ENCODE data around the gene CAGE1. TPM values are rescaled to one million over a fixed set of nuclear protein-coding genes. Genes with fewer than 3 reads are reported as not detected.

Gene CAGE1
- total RNA-seq, 1 donor from 2014 or later: not detected

GRCh38 chr6:7307533-7307932 lies 82.0 kb downstream of the CAGE1 start:
- TF ChIP-seq POLR2A (IDR thresholded peaks at IDR 0.05): no peak
- no peak for TF ChIP-seq POLR2AphosphoS5 (IDR thresholded peaks at IDR 0.05; ENCODE audit: insufficient read depth in 1 of 2, low read depth in 1 of 2)
- TF ChIP-seq, protein P1, sequence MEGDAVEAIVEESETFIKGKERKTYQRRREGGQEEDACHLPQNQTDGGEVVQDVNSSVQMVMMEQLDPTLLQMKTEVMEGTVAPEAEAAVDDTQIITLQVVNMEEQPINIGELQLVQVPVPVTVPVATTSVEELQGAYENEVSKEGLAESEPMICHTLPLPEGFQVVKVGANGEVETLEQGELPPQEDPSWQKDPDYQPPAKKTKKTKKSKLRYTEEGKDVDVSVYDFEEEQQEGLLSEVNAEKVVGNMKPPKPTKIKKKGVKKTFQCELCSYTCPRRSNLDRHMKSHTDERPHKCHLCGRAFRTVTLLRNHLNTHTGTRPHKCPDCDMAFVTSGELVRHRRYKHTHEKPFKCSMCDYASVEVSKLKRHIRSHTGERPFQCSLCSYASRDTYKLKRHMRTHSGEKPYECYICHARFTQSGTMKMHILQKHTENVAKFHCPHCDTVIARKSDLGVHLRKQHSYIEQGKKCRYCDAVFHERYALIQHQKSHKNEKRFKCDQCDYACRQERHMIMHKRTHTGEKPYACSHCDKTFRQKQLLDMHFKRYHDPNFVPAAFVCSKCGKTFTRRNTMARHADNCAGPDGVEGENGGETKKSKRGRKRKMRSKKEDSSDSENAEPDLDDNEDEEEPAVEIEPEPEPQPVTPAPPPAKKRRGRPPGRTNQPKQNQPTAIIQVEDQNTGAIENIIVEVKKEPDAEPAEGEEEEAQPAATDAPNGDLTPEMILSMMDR (IDR thresholded peaks at IDR 0.05): no peak
- peaks cover 0 to 59% of the 10 kb centered on the region in 2 donors for H3K36me3 ChIP-seq
- intact Hi-C loops (cut with DNase I): no loop called here
- peaks cover 50% of the 10 kb centered on the region for H3K4me1 ChIP-seq
- H3K4me3 ChIP-seq: no peak overlapping the region
- H3K27me3 ChIP-seq: no peaks in the 10 kb centered on the region
- no peaks in the 10 kb centered on the region for H3K9me3 ChIP-seq
- no peak overlapping the region for H3K27ac ChIP-seq
- DNase-seq (ENCODE audit: extremely low spot score in 2 of 2): no peak

- intact Hi-C loops (cut with DNase I): no loop called here
- Histone ChIP-seq H3K27me3 (no peaks in the 10 kb centered on the region), H3K36me3 (peaks cover 0 to 82% of the 10 kb centered on the region in 2 donors), H3K27ac (no peak overlapping the region), H3K4me1 (peaks cover 26% of the 10 kb centered on the region), H3K9me3 (no peaks in the 10 kb centered on the region), H3K4me3 (no peak overlapping the region)
- no peak for DNase-seq (ENCODE audit: extremely low spot score in 2 of 2)
- TF ChIP-seq POLR2AphosphoS5 (IDR thresholded peaks at IDR 0.05; ENCODE audit: insufficient read depth in 1 of 2, low read depth in 1 of 2) (no peak), POLR2A (IDR thresholded peaks at IDR 0.05) (no peak)
- TF ChIP-seq, protein P1 (IDR thresholded peaks at IDR 0.05): no peak
Measured at GRCh38 chr6:7304821-7305220, 84.7 kb downstream of the CAGE1 start.

GRCh38 chr6:7301702-7302101 lies 87.8 kb downstream of the CAGE1 start:
- peaks cover 0 to 80% of the 10 kb centered on the region in 2 donors for H3K36me3 ChIP-seq
- DNase-seq (ENCODE audit: extremely low spot score in 2 of 2): no peak

DNA sequence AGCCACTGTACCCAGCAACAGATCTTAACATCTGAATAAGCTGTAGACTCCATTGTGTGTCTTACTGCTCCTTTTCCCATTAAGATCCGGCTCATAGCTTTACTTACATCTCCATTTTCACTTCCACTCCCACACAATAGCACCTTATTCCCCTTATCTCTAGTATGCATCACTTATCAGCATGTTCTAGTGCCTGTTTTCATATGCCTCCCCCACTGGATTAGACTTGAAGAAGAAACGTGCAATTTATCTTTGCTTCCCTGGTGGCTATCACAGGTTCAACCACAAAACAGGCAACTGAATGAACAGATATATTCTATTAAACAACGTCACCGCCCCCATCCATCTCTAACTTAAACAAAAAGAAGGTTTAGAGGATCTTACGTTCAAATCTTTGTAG lies 88.6 kb downstream of the CAGE1 start:
- Histone ChIP-seq H3K9me3 (no peaks in the 10 kb centered on the region), H3K27ac (no peak overlapping the region), H3K27me3 (no peaks in the 10 kb centered on the region), H3K36me3 (peaks cover 0 to 84% of the 10 kb centered on the region in 2 donors), H3K4me3 (no peak overlapping the region), H3K4me1 (peaks cover 7% of the 10 kb centered on the region)
- intact Hi-C loops (cut with DNase I): no loop called here
- no peak for DNase-seq (ENCODE audit: extremely low spot score in 2 of 2)
- no peak for TF ChIP-seq POLR2AphosphoS5 (IDR thresholded peaks at IDR 0.05; ENCODE audit: insufficient read depth in 1 of 2, low read depth in 1 of 2)
- TF ChIP-seq, protein P1 (IDR thresholded peaks at IDR 0.05): no peak
- no peak for TF ChIP-seq POLR2A (IDR thresholded peaks at IDR 0.05)

More at GRCh38 chr6:7301702-7302101, 87.8 kb downstream of the CAGE1 start:
- Histone ChIP-seq H3K4me3 (no peak overlapping the region), H3K27ac (no peak overlapping the region), H3K4me1 (peaks cover 7% of the 10 kb centered on the region), H3K27me3 (no peaks in the 10 kb centered on the region), H3K9me3 (no peaks in the 10 kb centered on the region)
- TF ChIP-seq, protein P1 (IDR thresholded peaks at IDR 0.05): no peak
- no peak for TF ChIP-seq POLR2AphosphoS5 (IDR thresholded peaks at IDR 0.05; ENCODE audit: insufficient read depth in 1 of 2, low read depth in 1 of 2)
- TF ChIP-seq POLR2A (IDR thresholded peaks at IDR 0.05): no peak
- intact Hi-C loops (cut with DNase I): no loop called here

DNA sequence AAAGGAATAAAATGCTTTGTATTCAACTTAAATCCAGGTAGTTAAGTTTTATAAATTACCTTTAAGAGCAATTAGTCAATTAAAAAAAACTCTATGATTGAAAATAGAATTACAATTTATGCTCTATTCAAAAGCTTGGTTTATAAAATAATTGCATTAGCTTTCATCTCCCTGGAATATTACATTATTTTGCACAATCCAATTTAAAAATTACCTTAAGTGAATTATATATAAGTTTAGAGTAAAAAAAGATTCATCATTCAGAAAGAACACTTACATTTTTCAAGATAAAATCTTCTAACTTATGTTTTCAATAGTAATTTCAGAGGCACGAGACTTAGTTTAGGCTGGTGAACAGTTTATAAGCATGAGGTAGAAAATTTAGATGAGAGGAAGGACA lies 91.4 kb downstream of the CAGE1 start:
- TF ChIP-seq, protein P1 (IDR thresholded peaks at IDR 0.05): no peak
- TF ChIP-seq POLR2A (IDR thresholded peaks at IDR 0.05) (no peak), POLR2AphosphoS5 (IDR thresholded peaks at IDR 0.05; ENCODE audit: insufficient read depth in 1 of 2, low read depth in 1 of 2) (no peak)
- intact Hi-C loops (cut with DNase I): no loop called here
- no peaks in the 10 kb centered on the region for H3K4me1 ChIP-seq
- no peak for DNase-seq (ENCODE audit: extremely low spot score in 2 of 2)
- peaks cover 0 to 82% of the 10 kb centered on the region in 2 donors for H3K36me3 ChIP-seq
- H3K27me3 ChIP-seq: no peaks in the 10 kb centered on the region
- H3K9me3 ChIP-seq: no peaks in the 10 kb centered on the region
- no peak overlapping the region for H3K27ac ChIP-seq
- no peak overlapping the region for H3K4me3 ChIP-seq
